Smooth muscle cell (in vitro differentiated cells): ENCODE data around the gene C2CD3. TPM values are rescaled to one million over a fixed set of nuclear protein-coding genes. Genes with fewer than 3 reads are reported as not detected.

Source experiments
- DNase-seq: peaks from one replicate; lab custom pipeline; 2025; ENCODE audit not compliant: unreplicated experiment; lab: John Stamatoyannopoulos, UW
- H2AFZ ChIP-seq: fragments of 200-600 bp; sonication (generic); 2 replicates; pipeline ENCODE4 v1.6.0; 2016; ENCODE audit warnings: antibody characterized with exemption, low read depth, mild to moderate bottlenecking
- H3F3A ChIP-seq: fragments of 200-600 bp; sonication (generic); 2 replicates; pipeline ENCODE4 v1.6.0; 2017; ENCODE audit warnings: antibody characterized with exemption, low read depth
- H3K27ac ChIP-seq: fragments of 200-600 bp; sonication (generic); 2 replicates; pipeline ENCODE4 v1.5.1; 2016; ENCODE audit warnings: low read depth, mild to moderate bottlenecking
- H3K27me3 ChIP-seq: fragments of 200-600 bp; sonication (generic); 2 replicates; pipeline ENCODE4 v1.6.1; 2016; ENCODE audit warnings: low read depth, mild to moderate bottlenecking
- H3K36me3 ChIP-seq: fragments of 200-600 bp; sonication (generic); 2 replicates; pipeline ENCODE4 v1.5.1; 2016; ENCODE audit warnings: low read depth
- H3K4me1 ChIP-seq: fragments of 200-600 bp; sonication (generic); 2 replicates; pipeline ENCODE4 v1.5.1; 2016; ENCODE audit warnings: low read depth
- H3K4me2 ChIP-seq: fragments of 200-600 bp; sonication (generic); 2 replicates; pipeline ENCODE4 v1.6.0; 2016; ENCODE audit warnings: mild to moderate bottlenecking
- H3K4me3 ChIP-seq: fragments of 200-600 bp; sonication (generic); 2 replicates; pipeline ENCODE4 v1.5.1; 2016; ENCODE audit warnings: mild to moderate bottlenecking
- H3K79me2 ChIP-seq: fragments of 200-600 bp; sonication (generic); 2 replicates; pipeline ENCODE4 v1.6.0; 2016; ENCODE audit warnings: low read depth, mild to moderate bottlenecking
- H3K9ac ChIP-seq: fragments of 200-600 bp; sonication (generic); 2 replicates; pipeline ENCODE4 v1.6.0; 2016; ENCODE audit warnings: low read depth
- H3K9me3 ChIP-seq: fragments of 200-600 bp; sonication (generic); replicated peaks from 2 replicates; pipeline ENCODE4 v1.5.1; 2016; ENCODE audit warnings: low read depth
- H4K20me1 ChIP-seq: fragments of 200-600 bp; sonication (generic); 2 replicates; pipeline ENCODE4 v1.6.0; 2016; ENCODE audit warnings: low read depth
- WGBS: methylation state at CpG from one replicate; pipeline ENCODE4 v1.1.7; 2016; ENCODE audit warnings: low lambda C conversion rate; 5-methylcytosine and 5-hydroxymethylcytosine counted together
- polyA plus RNA-seq: library from polyadenylated mRNA; unstranded; fragments of >200 nt; fragmentation: Nextera tagmentation; extraction: Ambion mirVana; gene quantifications from 2 replicates; pipeline ENCODE4 v1.2.1, GENCODE V29; 2016
- total RNA-seq: library from RNA; depleted of rRNA; stranded (reverse); fragments of >200 nt; gene quantifications from 2 replicates; pipeline ENCODE4 v1.2.3, GENCODE V29; 2014
- TF ChIP-seq, protein P1 (sequence below): fragments of 200-600 bp; sonication (generic); IDR thresholded peaks from 2 replicates; pipeline ENCODE4 v1.5.1; 2017; ENCODE audit warnings: borderline replicate concordance, mild to moderate bottlenecking, antibody characterized with exemption; ENCODE audit not compliant: insufficient read depth, poor library complexity, severe bottlenecking

C2CD3 gene
- total and polyA plus RNA-seq, 2 experiments from 2014 or later, result 4.9 to 24.1 TPM

DNA sequence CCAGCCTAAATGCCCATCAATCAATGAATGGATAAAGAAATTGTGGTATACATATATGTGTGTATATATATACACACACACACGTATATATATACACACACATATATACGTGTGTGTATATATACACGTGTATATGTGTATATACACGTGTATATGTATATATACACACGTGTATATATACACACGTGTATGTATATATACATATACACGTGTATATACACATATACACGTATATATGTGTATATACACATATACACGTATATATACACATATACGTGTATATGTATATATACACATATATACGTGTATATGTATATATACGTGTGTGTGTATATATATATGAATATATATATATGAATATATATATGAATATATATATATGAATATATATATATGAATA, 54.1 kb downstream of the C2CD3 start:
- TF ChIP-seq, protein P1, sequence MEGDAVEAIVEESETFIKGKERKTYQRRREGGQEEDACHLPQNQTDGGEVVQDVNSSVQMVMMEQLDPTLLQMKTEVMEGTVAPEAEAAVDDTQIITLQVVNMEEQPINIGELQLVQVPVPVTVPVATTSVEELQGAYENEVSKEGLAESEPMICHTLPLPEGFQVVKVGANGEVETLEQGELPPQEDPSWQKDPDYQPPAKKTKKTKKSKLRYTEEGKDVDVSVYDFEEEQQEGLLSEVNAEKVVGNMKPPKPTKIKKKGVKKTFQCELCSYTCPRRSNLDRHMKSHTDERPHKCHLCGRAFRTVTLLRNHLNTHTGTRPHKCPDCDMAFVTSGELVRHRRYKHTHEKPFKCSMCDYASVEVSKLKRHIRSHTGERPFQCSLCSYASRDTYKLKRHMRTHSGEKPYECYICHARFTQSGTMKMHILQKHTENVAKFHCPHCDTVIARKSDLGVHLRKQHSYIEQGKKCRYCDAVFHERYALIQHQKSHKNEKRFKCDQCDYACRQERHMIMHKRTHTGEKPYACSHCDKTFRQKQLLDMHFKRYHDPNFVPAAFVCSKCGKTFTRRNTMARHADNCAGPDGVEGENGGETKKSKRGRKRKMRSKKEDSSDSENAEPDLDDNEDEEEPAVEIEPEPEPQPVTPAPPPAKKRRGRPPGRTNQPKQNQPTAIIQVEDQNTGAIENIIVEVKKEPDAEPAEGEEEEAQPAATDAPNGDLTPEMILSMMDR, result no peak
- Histone ChIP-seq H3K36me3 (peaks cover 13% of the 10 kb centered on the region), H2AFZ (no peak overlapping the region), H3F3A (no peaks in the 10 kb centered on the region), H3K9me3 (no peaks in the 10 kb centered on the region), H4K20me1 (no peaks in the 10 kb centered on the region), H3K9ac (no peak overlapping the region), H3K4me2 (no peak overlapping the region), H3K27ac (no peak overlapping the region), H3K4me3 (no peak overlapping the region), H3K79me2 (no peaks in the 10 kb centered on the region), H3K4me1 (no peaks in the 10 kb centered on the region), H3K27me3 (no peaks in the 10 kb centered on the region)
- no peak for DNase-seq
- WGBS, result 92% methylated on average over 12 of the region's 12 CpGs

DNA sequence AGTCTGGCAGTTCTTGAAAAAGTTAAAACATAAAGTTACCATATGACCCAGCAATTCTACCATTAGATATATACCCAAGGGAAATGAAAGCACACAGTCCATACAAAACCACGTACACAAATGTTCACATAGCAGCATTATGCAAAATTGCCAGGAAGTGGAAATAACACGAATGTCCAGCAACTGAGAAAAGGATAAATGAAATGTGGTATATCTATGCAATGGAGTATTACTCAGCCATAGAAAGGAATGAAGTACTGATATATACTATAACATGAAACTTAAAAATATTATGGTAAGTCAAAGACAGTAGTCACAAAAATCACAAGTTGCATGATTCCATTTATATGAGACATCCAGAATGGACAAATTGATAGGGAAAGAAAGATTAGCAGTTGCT, 57.9 kb downstream of the C2CD3 start:
- no peak for DNase-seq

DNA sequence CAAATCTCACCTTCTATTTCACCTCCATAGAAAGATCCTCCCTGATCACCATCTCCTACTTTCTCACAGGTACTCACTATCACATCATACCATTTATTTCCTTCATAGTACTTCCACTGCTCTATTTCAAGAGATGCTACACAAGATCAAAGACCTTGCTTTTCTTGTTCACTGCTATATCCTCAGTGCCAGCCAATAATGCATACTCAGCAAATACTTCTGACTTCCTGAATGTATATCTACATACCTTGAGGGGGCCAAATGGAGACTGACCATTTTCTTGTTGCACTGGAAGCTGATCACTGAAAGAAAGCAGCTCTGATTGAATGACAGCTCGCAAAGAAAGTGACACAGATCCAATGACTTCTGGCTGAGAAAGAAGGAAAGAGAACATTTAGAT, 64.7 kb downstream of the C2CD3 start:
- TF ChIP-seq, protein P1, result no peak
- no peaks in the 10 kb centered on the region for H3K4me1 ChIP-seq
- no peaks in the 10 kb centered on the region for H3K27me3 ChIP-seq
- 97% methylated on average over 1 of the region's 1 CpG for WGBS
- no peaks in the 10 kb centered on the region for H4K20me1 ChIP-seq
- H2AFZ ChIP-seq, result no peak overlapping the region
- no peaks in the 10 kb centered on the region for H3F3A ChIP-seq
- DNase-seq, result no peak
- no peaks in the 10 kb centered on the region for H3K79me2 ChIP-seq
- no peaks in the 10 kb centered on the region for H3K9me3 ChIP-seq
- H3K27ac ChIP-seq, result no peak overlapping the region
- H3K36me3 ChIP-seq, result peaks cover 25% of the 10 kb centered on the region
- no peak overlapping the region for H3K4me3 ChIP-seq
- H3K9ac ChIP-seq, result no peak overlapping the region
- H3K4me2 ChIP-seq, result no peak overlapping the region

More for the DNA sequence above, 57.9 kb downstream of the C2CD3 start:
- Histone ChIP-seq H3F3A (no peaks in the 10 kb centered on the region), H3K9ac (no peak overlapping the region), H3K27me3 (no peaks in the 10 kb centered on the region), H3K4me2 (no peak overlapping the region), H3K4me3 (no peak overlapping the region), H4K20me1 (no peaks in the 10 kb centered on the region), H3K79me2 (no peaks in the 10 kb centered on the region), H3K36me3 (peaks cover 13% of the 10 kb centered on the region), H3K27ac (no peak overlapping the region), H2AFZ (no peak overlapping the region), H3K9me3 (no peaks in the 10 kb centered on the region), H3K4me1 (no peaks in the 10 kb centered on the region)
- 96% methylated on average over 2 of the region's 2 CpGs for WGBS
- TF ChIP-seq, protein P1, result no peak

DNA sequence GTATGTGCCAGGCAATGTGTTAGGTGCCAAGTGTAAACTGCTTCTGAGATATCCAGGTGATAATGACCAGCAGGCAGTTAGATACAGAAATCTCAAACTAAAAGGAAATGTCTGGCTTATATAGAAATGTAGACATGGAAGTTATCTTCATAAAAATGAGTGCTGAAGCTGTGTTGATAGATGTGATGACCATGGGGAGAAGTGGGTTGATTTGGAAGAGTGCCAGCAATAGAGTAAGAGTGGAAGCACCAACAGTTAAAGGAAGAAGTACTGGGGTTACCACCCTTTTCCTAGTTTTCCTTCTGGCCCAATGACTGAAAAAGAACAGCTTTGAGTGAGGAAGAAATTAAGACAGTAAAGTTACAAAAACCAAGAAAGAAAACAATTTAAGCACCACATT, 68.5 kb downstream of the C2CD3 start:
- TF ChIP-seq, protein P1, result no peak
- H3K4me1 ChIP-seq, result no peaks in the 10 kb centered on the region
- no peak for DNase-seq
- no peaks in the 10 kb centered on the region for H3F3A ChIP-seq
- H3K4me2 ChIP-seq, result no peak overlapping the region
- H3K27me3 ChIP-seq, result no peaks in the 10 kb centered on the region
- no peaks in the 10 kb centered on the region for H3K9me3 ChIP-seq
- no peaks in the 10 kb centered on the region for H3K79me2 ChIP-seq
- H4K20me1 ChIP-seq, result no peaks in the 10 kb centered on the region
- H3K27ac ChIP-seq, result no peak overlapping the region
- no peak overlapping the region for H2AFZ ChIP-seq
- H3K4me3 ChIP-seq, result no peak overlapping the region
- H3K36me3 ChIP-seq, result peaks cover 37% of the 10 kb centered on the region
- no peak overlapping the region for H3K9ac ChIP-seq
